Dendritic cell treated with granulocyte-macrophage colony-stimulating factor and Interleukin-4, amounts not matched to agents 40 ng/mL and 50 ng/mL, for 4 days (primary cell): Measurements from ENCODE around the gene TBXAS1.

Experiments used
- H3K27ac Mint-ChIP-seq: one replicate; pipeline ENCODE4 v1.8.0; 2022; ENCODE audit warnings: mild to moderate bottlenecking, mixed read lengths
- H3K27me3 Mint-ChIP-seq: one replicate; pipeline ENCODE4 v1.8.0; 2022; ENCODE audit warnings: mild to moderate bottlenecking, mixed read lengths
- H3K36me3 Mint-ChIP-seq: one replicate; pipeline ENCODE4 v1.8.0; 2022; ENCODE audit warnings: low read depth, mixed read lengths
- H3K4me1 Mint-ChIP-seq: one replicate; pipeline ENCODE4 v1.8.0; 2022; ENCODE audit warnings: low read depth, mixed read lengths
- H3K4me3 Mint-ChIP-seq: one replicate; pipeline ENCODE4 v1.8.0; 2022; ENCODE audit warnings: mild to moderate bottlenecking, moderate library complexity, mixed read lengths
- H3K9me3 Mint-ChIP-seq: one replicate; pipeline ENCODE4 v1.8.0; 2022; ENCODE audit warnings: mixed read lengths
- intact Hi-C: fragments of 100-400 bp; cut with micrococcal nuclease; formaldehyde crosslinking; loops from one replicate; pipeline ENCODE4 v1.15.0; 2022

The TBXAS1 gene

GRCh38 chr7:139813151-139813550, 15.9 kb upstream of the TBXAS1 start:
- intact Hi-C loops = no loop called here
- Mint-ChIP-seq H3K27me3 (peaks cover 11% of the 10 kb centered on the region), H3K9me3 (peaks cover 22% of the 10 kb centered on the region), H3K36me3 (no peaks in the 10 kb centered on the region), H3K4me1 (no peaks in the 10 kb centered on the region), H3K4me3 (no peak overlapping the region), H3K27ac (no peak overlapping the region)

GRCh38 chr7:139813689-139814088, 15.4 kb upstream of the TBXAS1 start:
- intact Hi-C loops = no loop called here
- Mint-ChIP-seq H3K27me3 (peaks cover 11% of the 10 kb centered on the region), H3K4me1 (no peaks in the 10 kb centered on the region), H3K27ac (no peak overlapping the region), H3K36me3 (no peaks in the 10 kb centered on the region), H3K4me3 (no peak overlapping the region), H3K9me3 (peaks cover 22% of the 10 kb centered on the region)

- intact Hi-C loops = loop anchor here (5.0 kb wide), 1 partner anchor 35 kb away; no protein-coding TSS in a partner anchor
Observed at GRCh38 chr7:139817249-139817648, 11.8 kb upstream of the TBXAS1 start.

GRCh38 chr7:139820089-139820488, 9.0 kb upstream of the TBXAS1 start:
- intact Hi-C loops = no loop called here
- H3K36me3 Mint-ChIP-seq = no peaks in the 10 kb centered on the region
- no peak overlapping the region for H3K4me3 Mint-ChIP-seq
- H3K27ac Mint-ChIP-seq = no peak overlapping the region
- peaks cover 22% of the 10 kb centered on the region for H3K9me3 Mint-ChIP-seq
- no peaks in the 10 kb centered on the region for H3K4me1 Mint-ChIP-seq
- peaks cover 10% of the 10 kb centered on the region for H3K27me3 Mint-ChIP-seq

More at GRCh38 chr7:139817249-139817648, 11.8 kb upstream of the TBXAS1 start:
- Mint-ChIP-seq H3K4me1 (no peaks in the 10 kb centered on the region), H3K9me3 (peaks cover 22% of the 10 kb centered on the region), H3K27me3 (peaks cover 10% of the 10 kb centered on the region), H3K27ac (no peak overlapping the region), H3K4me3 (no peak overlapping the region), H3K36me3 (no peaks in the 10 kb centered on the region)

- no peaks in the 10 kb centered on the region for H3K36me3 Mint-ChIP-seq
- H3K4me1 Mint-ChIP-seq = peaks cover 7% of the 10 kb centered on the region
- intact Hi-C loops = no loop called here
- H3K4me3 Mint-ChIP-seq = no peak overlapping the region
- peaks cover 9% of the 10 kb centered on the region for H3K9me3 Mint-ChIP-seq
- no peak overlapping the region for H3K27ac Mint-ChIP-seq
- H3K27me3 Mint-ChIP-seq = peaks cover 11% of the 10 kb centered on the region
Observed at GRCh38 chr7:139821349-139822105, 7.5 kb upstream of the TBXAS1 start.

- peaks cover 8% of the 10 kb centered on the region for H3K27me3 Mint-ChIP-seq
- no peak overlapping the region for H3K4me3 Mint-ChIP-seq
- intact Hi-C loops = no loop called here
- H3K9me3 Mint-ChIP-seq = no peaks in the 10 kb centered on the region
- H3K4me1 Mint-ChIP-seq = peaks cover 19% of the 10 kb centered on the region
- H3K27ac Mint-ChIP-seq = no peak overlapping the region
- no peaks in the 10 kb centered on the region for H3K36me3 Mint-ChIP-seq
Observed at GRCh38 chr7:139822855-139823254, 6.2 kb upstream of the TBXAS1 start.

- H3K4me1 Mint-ChIP-seq = peaks cover 28% of the 10 kb centered on the region
- no peaks in the 10 kb centered on the region for H3K9me3 Mint-ChIP-seq
- H3K27me3 Mint-ChIP-seq = peaks cover 8% of the 10 kb centered on the region
- H3K27ac Mint-ChIP-seq = no peak overlapping the region
- intact Hi-C loops = no loop called here
- peaks cover under 1% of the 10 kb centered on the region for H3K36me3 Mint-ChIP-seq
- no peak overlapping the region for H3K4me3 Mint-ChIP-seq
Observed at GRCh38 chr7:139823959-139824521, 5.0 kb upstream of the TBXAS1 start.

GRCh38 chr7:139825666-139826290, 3.3 kb upstream of the TBXAS1 start:
- Mint-ChIP-seq H3K4me1 (peaks cover 29% of the 10 kb centered on the region), H3K36me3 (peaks cover 13% of the 10 kb centered on the region), H3K27me3 (peaks cover 8% of the 10 kb centered on the region), H3K4me3 (no peak overlapping the region), H3K27ac (peak overlapping the region; percentile 16), H3K9me3 (no peaks in the 10 kb centered on the region)
- intact Hi-C loops = loop anchor here (5.0 kb wide), 1 partner anchor 48 kb away; the partner anchor contains the start of gene HIPK2

- intact Hi-C loops = loop anchor here (5.0 kb wide), 1 partner anchor 50 kb away; the partner anchor contains the start of gene HIPK2
- peaks cover 8% of the 10 kb centered on the region for H3K27me3 Mint-ChIP-seq
- no peak overlapping the region for H3K27ac Mint-ChIP-seq
- peaks cover 41% of the 10 kb centered on the region for H3K4me1 Mint-ChIP-seq
- H3K4me3 Mint-ChIP-seq = no peak overlapping the region
- peaks cover 25% of the 10 kb centered on the region for H3K36me3 Mint-ChIP-seq
- H3K9me3 Mint-ChIP-seq = peaks cover 3% of the 10 kb centered on the region
Observed at GRCh38 chr7:139827042-139827441, 2.0 kb upstream of the TBXAS1 start.

GRCh38 chr7:139828446-139828845, 618 bp upstream of the TBXAS1 start:
- peaks cover 39% of the 10 kb centered on the region for H3K36me3 Mint-ChIP-seq
- peak overlapping the region; percentile 10 for H3K4me3 Mint-ChIP-seq
- peaks cover 8% of the 10 kb centered on the region for H3K27me3 Mint-ChIP-seq
- H3K4me1 Mint-ChIP-seq = peaks cover 49% of the 10 kb centered on the region
- H3K27ac Mint-ChIP-seq = peak overlapping the region; percentile 95
- H3K9me3 Mint-ChIP-seq = peaks cover 17% of the 10 kb centered on the region
- intact Hi-C loops = loop anchor here (2.0 to 5.0 kb wide), 2 partner anchors 51 to 180 kb away; partner anchors contain the start of gene HIPK2

GRCh38 chr7:139829775-139830117, 682 bp downstream of the TBXAS1 start:
- Mint-ChIP-seq H3K4me1 (peaks cover 57% of the 10 kb centered on the region), H3K27me3 (peaks cover 8% of the 10 kb centered on the region), H3K4me3 (peak overlapping the region; percentile 87), H3K27ac (peak overlapping the region; percentile 95), H3K36me3 (peaks cover 52% of the 10 kb centered on the region), H3K9me3 (peaks cover 30% of the 10 kb centered on the region)
- intact Hi-C loops = loop anchor here (1.0 to 5.0 kb wide), 3 partner anchors 32 to 181 kb away; partner anchors contain the start of gene HIPK2

GRCh38 chr7:139830292-139830691, 1.2 kb downstream of the TBXAS1 start:
- intact Hi-C loops = loop anchor here (1.0 kb wide), 1 partner anchor 31 kb away; no protein-coding TSS in a partner anchor
- Mint-ChIP-seq H3K4me1 (peaks cover 57% of the 10 kb centered on the region), H3K27ac (peak overlapping the region; percentile 95), H3K27me3 (peaks cover 8% of the 10 kb centered on the region), H3K9me3 (peaks cover 36% of the 10 kb centered on the region), H3K4me3 (peak overlapping the region; percentile 87), H3K36me3 (peaks cover 58% of the 10 kb centered on the region)

- peaks cover 8% of the 10 kb centered on the region for H3K27me3 Mint-ChIP-seq
- H3K9me3 Mint-ChIP-seq = peaks cover 42% of the 10 kb centered on the region
- peaks cover 61% of the 10 kb centered on the region for H3K4me1 Mint-ChIP-seq
- peaks cover 64% of the 10 kb centered on the region for H3K36me3 Mint-ChIP-seq
- peak overlapping the region; percentile 87 for H3K4me3 Mint-ChIP-seq
- H3K27ac Mint-ChIP-seq = peak overlapping the region; percentile 95
- intact Hi-C loops = loop anchor here (1.0 kb wide), 1 partner anchor 30 kb away; no protein-coding TSS in a partner anchor
Observed at GRCh38 chr7:139830782-139831501, 1.9 kb downstream of the TBXAS1 start.
